ENCODE measurements around the gene FHAD1.

FHAD1 gene

DNA sequence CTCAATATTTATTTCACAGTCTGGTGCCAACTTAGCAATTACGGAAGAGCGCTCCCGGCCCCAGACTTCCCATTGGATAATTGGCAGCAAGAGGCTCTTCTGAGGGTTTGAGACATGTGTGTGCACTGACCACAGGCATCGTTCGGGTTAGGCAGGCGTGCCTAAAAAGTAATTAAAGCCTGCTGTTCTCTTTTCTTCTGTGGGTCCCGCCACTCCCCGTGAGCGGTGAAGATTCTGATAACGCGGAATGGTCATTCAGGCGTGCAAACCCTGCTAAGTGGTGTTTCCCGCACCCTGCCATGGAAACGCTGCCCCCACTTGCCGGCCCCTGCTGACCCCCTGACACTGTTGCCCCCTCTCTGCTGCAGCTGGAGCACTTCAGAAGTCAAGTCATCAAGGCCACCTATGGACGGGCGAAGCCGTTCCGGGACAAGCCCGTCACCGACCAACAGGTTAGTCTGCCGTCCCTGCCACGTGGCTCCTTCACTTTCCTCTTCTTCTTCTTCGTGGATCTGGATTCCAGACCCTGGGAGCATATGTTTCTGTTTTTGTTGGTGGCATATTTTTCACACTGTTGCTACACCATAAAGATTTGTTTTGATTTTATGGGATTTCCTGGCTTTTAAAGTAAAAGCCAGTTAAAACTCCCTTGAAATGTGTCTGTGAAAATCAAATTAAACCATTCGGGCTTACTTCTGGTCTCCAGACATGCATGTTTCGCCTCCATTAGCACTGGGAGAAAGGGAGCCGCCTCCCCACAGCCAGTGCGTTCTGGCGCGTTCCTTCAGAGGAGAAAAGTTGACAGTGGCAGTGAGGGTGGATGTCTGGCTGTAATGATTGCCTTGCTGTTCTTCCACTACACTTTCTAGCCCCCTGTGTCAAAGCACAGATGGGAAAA is 79.9 kb downstream of the FHAD1 start:
- peak; percentile 91 for DNase-seq (ENCODE audit: low read depth)

DNA sequence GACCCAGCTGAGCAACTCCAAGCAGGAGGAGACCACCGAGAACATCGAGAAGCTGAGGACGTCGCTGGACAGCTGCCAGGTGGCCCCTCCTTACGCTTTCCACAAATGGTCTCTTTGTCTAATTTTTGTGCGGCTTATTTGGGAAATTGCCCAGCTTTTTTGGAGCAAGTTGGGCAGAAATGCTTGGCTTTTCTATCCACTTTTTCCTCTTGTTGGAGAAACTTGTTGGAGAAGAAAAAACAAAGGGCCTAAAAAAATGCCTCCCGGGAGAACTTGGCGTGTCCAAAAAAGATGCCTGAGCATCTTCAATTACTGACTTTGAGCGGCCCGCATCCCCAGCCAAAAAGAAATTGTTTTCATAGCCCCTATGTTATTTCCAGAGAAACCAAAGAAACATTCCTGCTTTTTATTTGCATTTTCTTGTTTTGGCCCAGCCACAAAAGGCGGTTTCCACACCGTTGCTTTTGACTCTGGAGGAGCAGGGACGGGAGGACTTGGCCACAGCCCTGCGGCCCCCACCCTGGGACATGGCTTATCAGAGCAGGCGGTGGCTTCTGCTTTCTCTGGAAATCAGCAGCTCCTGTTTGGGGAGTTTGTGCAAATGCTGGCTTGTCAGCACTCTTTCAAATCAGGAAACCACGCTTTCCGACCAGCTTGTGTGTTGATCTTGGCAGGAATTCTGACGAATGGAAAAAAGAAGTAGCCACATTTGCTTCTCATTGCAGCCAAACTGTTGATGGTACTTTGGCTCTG is 81.5 kb downstream of the FHAD1 start:
- peak; percentile 65 for DNase-seq (ENCODE audit: low read depth)

DNA sequence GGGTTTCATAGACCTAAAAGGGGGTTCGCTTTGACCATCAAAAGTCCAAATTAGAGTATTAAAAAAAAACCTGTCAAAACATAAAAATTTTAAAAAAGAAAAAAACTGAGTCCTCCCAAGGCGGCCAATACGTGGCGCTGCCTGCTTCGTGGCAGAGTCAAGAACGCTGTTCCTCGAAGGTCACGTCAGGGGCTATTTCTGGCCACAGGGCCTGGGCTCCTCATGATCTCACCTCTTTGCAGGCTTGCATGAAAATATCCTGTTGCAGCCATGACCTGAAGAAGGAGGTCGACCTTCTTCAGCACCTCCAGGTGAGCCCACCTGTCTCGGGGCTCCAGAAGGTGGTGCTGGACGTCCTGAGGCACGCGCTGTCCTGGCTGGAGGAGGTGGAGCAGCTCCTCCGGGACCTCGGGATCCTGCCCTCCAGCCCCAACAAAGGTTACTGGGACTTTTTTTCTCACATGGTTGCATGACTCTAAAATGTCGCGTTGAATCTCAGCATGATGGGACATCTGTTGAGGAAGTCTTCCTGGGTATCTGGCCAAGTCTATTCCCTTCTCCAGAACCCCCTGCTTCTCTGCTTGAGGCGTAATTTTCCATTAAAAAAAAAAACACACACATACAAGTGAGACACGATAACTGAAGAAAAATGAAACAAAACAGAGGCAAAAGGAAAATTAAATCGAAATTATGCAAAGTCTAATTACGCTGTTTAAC is 82.2 kb downstream of the FHAD1 start:
- no peak for DNase-seq (ENCODE audit: low read depth)

DNA sequence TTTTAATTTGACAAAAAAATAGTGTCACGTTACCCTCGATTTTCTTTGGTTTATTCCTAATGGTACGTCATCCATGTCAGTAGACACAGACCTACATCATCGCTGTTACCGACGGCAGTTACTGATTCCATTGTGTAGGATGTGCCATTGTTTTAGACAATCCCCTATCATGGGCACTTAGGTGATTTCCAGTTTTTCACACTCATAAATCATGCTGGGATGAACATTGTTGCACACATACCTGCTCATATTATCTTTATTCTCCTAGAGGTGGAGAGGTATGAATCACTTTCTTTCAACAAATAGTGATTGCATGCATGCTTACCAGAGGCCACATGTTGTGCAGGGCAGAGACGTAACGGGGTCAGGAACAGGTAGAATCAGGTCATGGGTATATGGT is 83.0 kb downstream of the FHAD1 start:
- no peak for DNase-seq (ENCODE audit: low read depth)

DNA sequence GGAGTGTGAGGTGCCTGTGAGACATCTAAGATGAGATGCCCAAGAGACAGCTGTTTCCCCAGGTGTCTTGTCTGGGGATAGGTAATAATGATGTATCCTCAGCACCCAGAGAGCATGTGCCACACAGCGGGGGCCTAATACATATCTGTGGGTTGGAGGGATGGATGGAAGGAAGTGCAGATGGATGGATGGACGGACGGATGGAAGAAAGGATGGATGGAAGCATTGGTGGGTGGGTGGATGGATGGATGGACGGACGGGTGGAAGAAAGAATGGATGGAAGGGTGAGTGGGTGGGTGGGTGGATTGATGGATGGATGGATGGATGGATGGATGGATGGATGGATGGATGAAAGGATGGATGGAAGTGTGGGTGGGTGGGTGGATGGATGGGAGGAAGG is 84.2 kb downstream of the FHAD1 start:
- DNase-seq (ENCODE audit: low read depth) = no peak

DNA sequence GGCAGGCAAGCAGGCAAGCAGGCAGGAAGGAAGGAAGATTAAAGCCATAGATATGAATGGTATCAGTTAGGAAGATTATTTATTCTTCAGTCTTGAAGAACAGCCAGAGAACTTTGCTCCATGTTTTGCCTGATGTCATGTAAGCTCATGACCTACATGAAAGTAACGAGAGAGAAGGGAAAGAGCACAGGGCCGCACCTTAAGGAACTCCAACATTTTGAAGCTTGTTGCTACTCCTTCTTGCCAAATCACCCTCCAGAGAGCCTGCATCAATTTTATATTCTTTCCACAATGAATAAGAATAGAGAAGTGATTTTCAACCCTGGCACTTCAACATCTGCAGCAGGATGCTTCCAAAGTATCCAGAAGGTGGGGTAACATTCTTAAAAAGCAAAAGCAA is 84.7 kb downstream of the FHAD1 start:
- DNase-seq (ENCODE audit: low read depth) = no peak

DNA sequence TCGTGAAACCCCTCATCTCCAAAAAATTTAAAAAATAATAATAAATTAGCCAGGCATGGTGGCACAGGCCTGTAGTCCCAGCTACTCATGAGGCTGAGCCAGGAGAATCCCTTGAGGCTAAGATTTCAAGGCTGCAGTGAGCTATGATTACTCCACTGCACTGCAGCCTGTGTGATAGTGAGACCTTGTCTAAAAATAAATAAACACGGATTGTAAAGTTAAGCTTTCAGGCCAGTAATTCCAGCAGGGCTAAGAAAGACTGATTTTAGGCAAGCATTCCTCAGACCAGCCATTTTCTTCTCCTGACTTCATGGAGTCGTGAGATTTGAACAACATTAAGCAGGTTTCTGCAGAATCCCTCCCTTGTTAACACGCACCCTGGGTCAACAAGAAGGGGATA is 85.5 kb downstream of the FHAD1 start:
- peak; percentile 56 for DNase-seq (ENCODE audit: low read depth)

DNA sequence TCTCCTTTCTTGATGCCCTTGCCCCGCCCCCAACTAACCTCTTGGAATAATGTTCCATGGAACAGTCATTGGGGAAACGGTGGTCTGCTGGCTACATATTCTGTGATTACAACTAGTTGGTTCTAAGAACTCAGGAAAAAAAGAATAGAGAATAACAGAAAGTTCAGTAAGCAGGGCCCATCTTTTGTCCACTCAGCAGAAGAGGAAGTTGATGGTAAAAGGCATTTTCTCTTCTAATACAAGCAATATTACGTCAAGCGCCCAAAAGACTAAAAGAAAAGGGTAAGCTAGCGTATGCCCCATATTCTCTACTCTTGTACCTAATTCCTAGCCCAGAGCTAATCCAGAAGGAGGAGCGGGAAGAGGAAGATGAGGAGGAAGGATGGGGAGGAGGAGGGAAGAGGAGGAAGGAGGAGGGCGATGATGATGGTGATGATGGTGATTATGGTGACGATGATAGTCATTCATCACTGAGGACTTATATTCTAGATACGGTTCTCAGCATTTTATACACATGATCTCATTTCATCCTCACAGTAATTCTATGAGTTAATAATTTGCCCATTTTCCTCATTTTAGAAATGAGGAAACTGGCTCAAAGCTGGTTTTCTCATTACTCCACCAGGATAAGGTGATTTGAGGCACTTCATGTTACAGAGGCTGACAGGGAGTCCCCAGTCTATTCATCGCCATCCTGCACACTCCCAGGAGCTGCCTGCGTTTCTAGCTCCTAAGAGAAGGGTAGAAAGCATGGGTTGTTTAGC is 86.1 kb downstream of the FHAD1 start:
- no peak for DNase-seq (ENCODE audit: low read depth)

DNA sequence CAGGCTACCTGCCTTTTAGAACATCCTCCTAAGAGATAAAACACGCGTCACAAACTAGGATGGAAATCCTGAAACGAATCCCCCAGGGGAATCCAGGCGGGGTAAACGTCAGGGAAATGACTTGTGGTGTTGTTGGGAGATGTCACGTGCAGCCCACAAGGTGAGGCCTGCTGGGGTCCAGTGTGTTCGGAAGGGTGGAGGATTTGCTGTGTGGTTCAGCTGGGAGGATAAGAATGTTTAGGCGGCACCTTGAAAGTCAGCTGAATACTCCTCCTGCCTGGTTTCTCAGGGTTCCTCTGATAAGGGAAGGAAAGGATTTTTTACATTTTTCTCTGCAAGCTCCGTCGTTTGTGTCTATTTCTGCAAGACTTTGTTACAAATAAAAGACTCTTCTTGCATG is 88.0 kb downstream of the FHAD1 start:
- no peak for DNase-seq (ENCODE audit: low read depth)

DNA sequence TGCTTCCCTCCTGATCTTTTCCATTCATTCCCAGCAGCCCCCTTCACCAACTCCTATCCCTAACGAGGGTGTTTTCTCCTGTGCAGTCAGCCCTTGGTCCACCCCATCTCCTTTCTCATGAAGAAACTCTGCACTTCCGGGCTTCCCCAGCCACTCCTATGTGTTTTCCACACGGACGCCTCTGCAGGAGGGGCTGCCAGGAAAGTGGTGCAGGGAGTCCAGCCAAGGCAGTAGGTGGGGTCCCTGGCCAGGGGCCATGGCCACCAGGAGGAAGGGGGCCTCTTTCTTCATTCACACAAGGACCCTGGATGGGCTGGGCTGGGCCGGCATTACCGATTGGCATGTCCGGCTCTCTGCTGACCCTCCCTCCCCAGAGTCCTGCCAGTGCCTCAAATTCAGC is 89.8 kb downstream of the FHAD1 start:
- no peak for DNase-seq (ENCODE audit: low read depth)

DNA sequence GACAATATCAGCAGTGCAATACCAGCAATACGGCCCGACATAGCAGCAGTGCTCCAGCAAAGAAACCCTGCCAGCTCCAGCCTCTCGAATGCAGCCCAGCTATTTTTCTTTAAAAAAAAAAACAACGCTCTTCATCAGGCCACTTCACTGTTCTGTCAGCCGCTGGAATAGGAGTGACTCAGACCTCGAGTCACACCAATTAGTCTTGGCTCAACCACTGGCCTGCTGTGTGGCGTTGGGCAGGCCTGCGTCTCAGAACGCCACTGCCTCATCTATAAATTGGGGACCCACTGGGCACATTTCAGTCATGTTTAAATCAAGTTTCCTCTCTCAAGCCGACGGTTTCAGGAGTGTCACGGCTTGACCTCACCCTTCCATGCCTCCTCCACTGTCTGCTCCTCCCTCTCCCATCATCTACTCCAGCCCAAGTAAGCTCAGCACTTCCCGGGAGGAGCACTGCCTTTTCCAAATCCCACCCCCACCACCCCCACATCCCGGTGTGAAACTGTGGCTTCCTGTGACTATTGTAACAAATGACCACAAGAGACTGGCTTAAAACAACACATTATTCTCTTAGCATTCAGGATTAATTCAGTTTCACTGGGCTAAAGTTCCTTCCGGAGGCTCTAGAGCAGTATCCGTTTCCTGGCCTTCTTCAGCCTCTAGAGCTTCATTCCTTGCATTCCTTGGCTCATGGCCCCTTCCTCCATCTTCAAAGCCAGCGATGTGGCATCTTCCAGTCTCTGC is 90.8 kb downstream of the FHAD1 start:
- DNase-seq (ENCODE audit: low read depth) = peak; percentile 93

DNA sequence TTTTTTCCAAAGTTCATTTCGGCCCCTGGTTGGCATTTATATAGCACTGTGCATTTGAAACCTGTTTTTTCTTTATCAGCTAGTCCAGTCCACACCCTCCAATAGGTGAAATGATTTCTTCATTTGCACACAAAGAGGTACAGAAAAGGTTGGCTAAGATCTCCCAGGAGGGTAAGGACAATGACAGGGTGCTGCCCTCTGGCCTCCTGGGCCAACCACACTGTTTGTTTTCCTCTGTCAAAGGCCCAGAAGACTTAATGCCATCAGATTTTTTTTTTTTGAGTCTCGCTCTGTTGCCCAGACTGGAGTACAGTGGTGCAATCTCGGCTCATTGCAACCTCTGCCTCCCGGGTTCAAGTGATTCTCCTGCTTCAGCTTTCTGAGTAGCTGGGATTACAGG is 92.5 kb downstream of the FHAD1 start:
- DNase-seq (ENCODE audit: low read depth) = no peak

DNA sequence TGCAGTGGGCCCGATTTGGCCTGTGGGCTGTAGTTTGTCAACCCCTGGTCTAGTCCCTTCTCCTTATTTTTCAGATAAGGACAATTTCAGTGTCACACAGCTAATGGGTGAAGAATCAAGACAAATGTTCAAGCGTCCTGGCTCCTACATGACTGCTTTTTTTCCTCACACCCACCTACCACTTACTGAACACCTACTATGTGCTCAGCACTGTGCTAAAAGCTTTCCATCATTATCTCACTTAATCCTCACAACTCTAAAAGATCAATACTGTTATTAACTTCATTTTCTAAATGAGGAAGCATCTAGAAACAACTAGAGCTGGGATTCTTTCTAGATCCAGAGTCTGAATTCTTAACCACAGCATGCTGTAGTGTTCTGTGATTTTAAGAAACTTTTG is 94.2 kb downstream of the FHAD1 start:
- DNase-seq (ENCODE audit: low read depth) = no peak

DNA sequence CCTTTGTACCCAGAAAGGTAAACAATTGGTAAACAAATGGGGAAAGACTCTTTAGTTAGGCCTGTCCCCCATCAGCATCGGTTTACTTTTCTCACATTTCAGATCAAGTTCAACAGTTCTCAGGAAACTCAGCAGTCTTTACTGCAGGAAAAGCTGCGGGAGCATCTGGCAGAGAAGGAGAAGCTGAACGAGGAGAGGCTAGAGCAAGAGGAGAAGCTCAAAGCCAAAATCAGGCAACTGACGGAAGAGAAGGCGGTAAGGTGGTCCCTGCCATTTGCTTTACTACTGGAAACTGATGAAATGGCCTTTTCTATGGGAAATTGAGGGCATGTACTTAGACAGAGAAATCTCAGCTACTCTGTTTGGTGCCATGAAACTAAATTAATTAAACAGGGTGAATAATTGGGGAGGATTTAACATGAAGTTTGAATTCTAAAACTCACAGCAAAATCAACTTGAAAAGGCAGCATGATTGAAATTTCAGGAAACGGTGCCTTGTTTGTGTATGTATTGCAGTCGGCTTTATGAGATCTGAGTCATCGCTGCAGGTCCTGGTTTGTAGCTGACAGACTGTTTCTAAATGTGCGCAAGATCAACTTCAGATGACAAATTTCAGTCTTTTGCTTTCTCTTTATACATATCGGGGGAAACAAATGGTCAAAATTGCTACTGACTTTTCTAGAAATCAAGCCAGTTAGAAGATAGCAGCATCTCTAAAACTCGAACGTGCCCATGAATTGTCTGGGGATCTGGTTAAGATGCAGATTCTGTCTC is 94.8 kb downstream of the FHAD1 start:
- peak; percentile 84 for DNase-seq (ENCODE audit: low read depth)

DNA sequence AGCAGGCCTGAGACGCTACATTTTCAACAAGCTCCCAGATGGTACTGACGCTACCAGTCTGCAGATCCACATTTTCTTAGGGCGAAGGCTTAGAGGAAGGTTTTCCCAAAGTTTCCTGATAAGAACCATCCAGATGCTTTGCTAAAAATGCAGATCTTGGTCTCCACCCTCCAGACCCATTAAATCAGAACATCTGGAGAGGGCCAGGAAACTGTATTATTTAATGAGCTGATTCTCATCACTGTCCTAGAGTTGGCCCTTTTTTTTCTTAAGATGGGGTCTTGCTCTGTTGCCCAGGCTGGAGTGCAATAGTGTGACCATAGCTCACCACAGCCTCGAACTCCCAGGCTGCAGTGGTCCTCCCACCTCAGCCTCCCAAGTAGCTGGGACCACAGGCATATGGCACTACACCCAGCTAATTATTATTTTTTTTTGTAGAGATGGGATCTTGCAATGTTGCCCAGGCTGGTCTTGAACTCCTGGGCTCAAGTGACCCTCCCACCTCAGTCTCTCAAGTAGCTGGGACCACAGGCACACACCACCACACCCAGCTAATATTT is 95.5 kb downstream of the FHAD1 start:
- DNase-seq (ENCODE audit: low read depth) = no peak

DNA sequence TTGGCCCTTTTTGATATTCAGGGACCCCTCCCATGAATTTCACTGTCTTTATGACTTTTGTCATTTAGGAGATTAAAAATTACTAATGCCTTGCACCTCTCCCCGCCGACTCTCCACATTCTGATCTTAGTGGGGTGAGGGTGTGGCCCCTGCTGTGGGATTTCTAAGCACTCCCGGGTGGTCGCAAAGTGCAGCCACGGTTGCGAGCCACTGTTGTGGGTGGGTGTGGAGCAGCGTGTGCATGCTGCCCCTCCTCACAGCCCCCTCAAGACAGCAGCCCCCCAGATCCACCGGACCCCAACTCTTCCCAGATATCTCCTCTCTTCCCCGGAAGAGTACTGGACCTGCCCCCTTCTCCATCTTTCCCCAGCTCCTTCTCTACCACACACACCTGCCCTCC is 96.1 kb downstream of the FHAD1 start:
- no peak for DNase-seq (ENCODE audit: low read depth)

DNA sequence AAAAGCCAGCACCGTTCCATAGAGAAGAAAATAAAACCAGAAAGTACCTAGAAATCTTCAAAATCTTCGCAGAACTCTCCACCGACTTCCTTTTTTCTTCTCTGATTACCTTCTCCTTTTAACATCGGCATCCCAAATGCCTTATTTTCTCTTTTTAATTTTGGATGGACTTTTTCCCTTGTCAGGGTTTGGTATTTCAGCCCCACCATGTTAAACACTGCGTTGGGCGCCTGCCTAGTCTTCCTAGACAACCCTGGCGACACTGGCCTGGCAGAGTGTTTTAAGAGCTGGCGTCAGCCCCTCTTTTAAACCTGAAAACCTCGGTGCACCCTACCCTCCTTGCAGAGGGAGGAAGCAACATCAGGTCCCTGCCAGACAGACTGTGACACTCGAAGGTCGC is 96.7 kb downstream of the FHAD1 start:
- DNase-seq (ENCODE audit: low read depth) = no peak

DNA sequence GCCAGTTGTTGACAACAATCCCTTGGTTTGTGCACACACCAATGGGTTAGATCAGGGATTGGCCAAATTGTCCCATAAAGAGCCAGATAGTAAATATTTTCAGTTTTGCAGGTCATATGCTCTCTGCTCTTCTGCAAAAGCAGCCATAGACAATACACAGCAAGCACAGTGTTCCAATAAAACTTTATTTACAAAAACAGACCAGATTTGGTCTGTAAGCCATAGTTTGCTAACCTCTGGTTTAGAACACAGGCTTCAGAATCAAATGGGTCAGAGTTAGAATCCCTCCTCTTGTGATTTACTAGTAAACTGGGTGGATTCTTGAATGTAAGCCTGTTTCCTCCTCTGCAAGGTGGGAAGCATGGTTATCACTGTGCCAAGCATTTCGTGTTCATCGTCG is 97.4 kb downstream of the FHAD1 start:
- no peak for DNase-seq (ENCODE audit: low read depth)

DNA sequence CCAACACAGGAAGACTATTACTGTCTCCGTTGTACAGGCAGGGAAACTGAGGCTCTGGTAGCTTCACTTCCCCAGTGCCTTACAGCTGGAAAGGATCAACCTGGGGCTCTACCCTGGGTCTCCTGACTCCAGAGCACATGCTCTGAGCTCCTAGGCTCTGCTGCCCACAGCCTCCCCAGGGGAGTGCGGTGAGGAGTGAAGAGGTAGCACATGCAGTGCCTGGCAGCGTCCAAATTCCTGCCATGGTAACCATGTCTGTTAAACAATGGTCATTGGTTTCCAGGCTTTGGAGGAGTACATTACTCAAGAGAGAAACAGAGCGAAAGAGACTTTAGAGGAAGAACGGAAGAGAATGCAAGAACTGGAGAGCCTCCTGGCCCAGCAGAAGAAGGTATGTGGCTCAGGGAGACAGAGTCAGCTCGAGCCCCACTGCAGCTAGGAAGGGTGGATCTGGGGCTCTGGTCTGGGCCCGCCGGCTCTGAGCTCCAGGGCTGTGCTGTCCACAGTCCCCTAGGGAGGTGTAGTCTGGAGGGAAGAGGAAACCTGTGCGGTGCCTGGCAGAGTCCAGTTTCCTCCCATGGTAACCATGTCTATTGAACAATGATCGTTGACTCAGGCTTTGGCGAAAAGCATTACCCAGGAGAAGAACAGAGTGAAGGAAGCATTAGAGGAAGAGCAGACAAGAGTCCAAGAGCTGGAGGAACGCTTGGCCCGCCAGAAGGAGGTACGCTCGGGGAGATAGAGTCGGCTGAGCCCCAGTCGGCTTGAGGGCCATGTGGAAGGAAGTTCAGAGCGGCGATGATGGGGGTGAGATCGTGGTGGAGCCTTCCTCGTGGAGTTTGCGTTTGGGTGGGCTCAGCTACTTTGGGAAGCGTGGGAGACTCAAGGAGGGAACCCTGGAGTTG is 98.0 kb downstream of the FHAD1 start:
- no peak for DNase-seq (ENCODE audit: low read depth)

Data from EH (cell line).